Activated naive CD8-positive, alpha-beta T cell treated with anti-CD3 and anti-CD28 coated beads, Interleukin-2, amount 50 U/mL, for 24 hours (primary cell): ENCODE data around the gene PAK4.

Experiments used
- ATAC-seq: fragments of 150-1000 bp; cut with Tn5 transposase; one replicate; pipeline ENCODE4 v1.10.0; 2021
- DNase-seq: peaks from one replicate; pipeline ENCODE4 v3.0.0; 2021
- H3K27ac Mint-ChIP-seq: one replicate; pipeline ENCODE4 v1.8.0; 2021; ENCODE audit warnings: mild to moderate bottlenecking, mixed read lengths
- H3K27me3 Mint-ChIP-seq: one replicate; pipeline ENCODE4 v1.8.0; 2021; ENCODE audit warnings: mixed read lengths
- H3K36me3 Mint-ChIP-seq: one replicate; pipeline ENCODE4 v1.8.0; 2021; ENCODE audit warnings: low read depth, mixed read lengths
- H3K4me1 Mint-ChIP-seq: one replicate; pipeline ENCODE4 v1.8.0; 2021; ENCODE audit warnings: mixed read lengths
- H3K4me3 Mint-ChIP-seq: one replicate; pipeline ENCODE4 v1.8.0; 2021; ENCODE audit warnings: mild to moderate bottlenecking, moderate library complexity, mixed read lengths
- H3K9me3 Mint-ChIP-seq: one replicate; pipeline ENCODE4 v1.8.0; 2021; ENCODE audit warnings: mixed read lengths

The PAK4 gene

GRCh38 chr19:39145180-39145953 lies 19.8 kb downstream of the PAK4 start:
- DNase-seq = no peak
- no peaks in the 10 kb centered on the region for H3K9me3 Mint-ChIP-seq
- ATAC-seq = no peak
- no peak overlapping the region for H3K27ac Mint-ChIP-seq
- no peaks in the 10 kb centered on the region for H3K27me3 Mint-ChIP-seq
- H3K36me3 Mint-ChIP-seq = peaks cover 7% of the 10 kb centered on the region
- no peak overlapping the region for H3K4me3 Mint-ChIP-seq
- peaks cover 18% of the 10 kb centered on the region for H3K4me1 Mint-ChIP-seq

- Mint-ChIP-seq H3K27me3 (no peaks in the 10 kb centered on the region), H3K27ac (no peak overlapping the region), H3K4me1 (peaks cover 18% of the 10 kb centered on the region), H3K36me3 (peaks cover 7% of the 10 kb centered on the region), H3K9me3 (no peaks in the 10 kb centered on the region), H3K4me3 (no peak overlapping the region)
- DNase-seq = no peak
- ATAC-seq = no peak
These were observed 20.5 kb downstream of the PAK4 start for GRCh38 chr19:39146091-39146490.

GRCh38 chr19:39146686-39147450 lies 21.3 kb downstream of the PAK4 start:
- DNase-seq (no peak), ATAC-seq (no peak)
- no peak overlapping the region for H3K27ac Mint-ChIP-seq
- peaks cover 7% of the 10 kb centered on the region for H3K36me3 Mint-ChIP-seq
- H3K9me3 Mint-ChIP-seq = no peaks in the 10 kb centered on the region
- H3K4me3 Mint-ChIP-seq = no peak overlapping the region
- H3K4me1 Mint-ChIP-seq = peaks cover 18% of the 10 kb centered on the region
- no peaks in the 10 kb centered on the region for H3K27me3 Mint-ChIP-seq

GRCh38 chr19:39147480-39147879 lies 21.9 kb downstream of the PAK4 start:
- no peak overlapping the region for H3K4me3 Mint-ChIP-seq
- no peaks in the 10 kb centered on the region for H3K27me3 Mint-ChIP-seq
- no peak for DNase-seq
- no peak for ATAC-seq
- no peaks in the 10 kb centered on the region for H3K9me3 Mint-ChIP-seq
- H3K27ac Mint-ChIP-seq = no peak overlapping the region
- peaks cover 18% of the 10 kb centered on the region for H3K4me1 Mint-ChIP-seq
- peaks cover 7% of the 10 kb centered on the region for H3K36me3 Mint-ChIP-seq

GRCh38 chr19:39148939-39149529 lies 23.4 kb downstream of the PAK4 start:
- H3K27ac Mint-ChIP-seq = no peak overlapping the region
- peaks cover 7% of the 10 kb centered on the region for H3K36me3 Mint-ChIP-seq
- ATAC-seq = no peak
- DNase-seq = no peak
- H3K4me3 Mint-ChIP-seq = no peak overlapping the region
- H3K4me1 Mint-ChIP-seq = peaks cover 14% of the 10 kb centered on the region
- H3K27me3 Mint-ChIP-seq = no peaks in the 10 kb centered on the region
- H3K9me3 Mint-ChIP-seq = no peaks in the 10 kb centered on the region

GRCh38 chr19:39150235-39150634 lies 24.6 kb downstream of the PAK4 start:
- DNase-seq = no peak
- no peak overlapping the region for H3K27ac Mint-ChIP-seq
- no peaks in the 10 kb centered on the region for H3K9me3 Mint-ChIP-seq
- peaks cover 7% of the 10 kb centered on the region for H3K36me3 Mint-ChIP-seq
- H3K27me3 Mint-ChIP-seq = no peaks in the 10 kb centered on the region
- ATAC-seq = no peak
- no peak overlapping the region for H3K4me3 Mint-ChIP-seq
- peaks cover 8% of the 10 kb centered on the region for H3K4me1 Mint-ChIP-seq

- Mint-ChIP-seq H3K36me3 (peaks cover 7% of the 10 kb centered on the region), H3K9me3 (no peaks in the 10 kb centered on the region), H3K27me3 (no peaks in the 10 kb centered on the region), H3K4me3 (no peak overlapping the region), H3K27ac (no peak overlapping the region), H3K4me1 (peaks cover 6% of the 10 kb centered on the region)
- ATAC-seq (no peak), DNase-seq (no peak)
These were observed 25.4 kb downstream of the PAK4 start for GRCh38 chr19:39150807-39151600.

- DNase-seq (no peak), ATAC-seq (no peak)
- no peaks in the 10 kb centered on the region for H3K9me3 Mint-ChIP-seq
- no peak overlapping the region for H3K4me3 Mint-ChIP-seq
- H3K4me1 Mint-ChIP-seq = peaks cover 6% of the 10 kb centered on the region
- no peaks in the 10 kb centered on the region for H3K27me3 Mint-ChIP-seq
- peaks cover 7% of the 10 kb centered on the region for H3K36me3 Mint-ChIP-seq
- H3K27ac Mint-ChIP-seq = no peak overlapping the region
These were observed 26.5 kb downstream of the PAK4 start for GRCh38 chr19:39152066-39152465.

- Mint-ChIP-seq H3K27ac (no peak overlapping the region), H3K4me3 (no peak overlapping the region), H3K27me3 (no peaks in the 10 kb centered on the region), H3K36me3 (no peaks in the 10 kb centered on the region), H3K4me1 (peaks cover 4% of the 10 kb centered on the region), H3K9me3 (no peaks in the 10 kb centered on the region)
- no peak for ATAC-seq
- DNase-seq = no peak
These were observed 28.6 kb downstream of the PAK4 start for GRCh38 chr19:39154100-39154628.

- no peaks in the 10 kb centered on the region for H3K27me3 Mint-ChIP-seq
- H3K36me3 Mint-ChIP-seq = no peaks in the 10 kb centered on the region
- ATAC-seq (no peak), DNase-seq (no peak)
- H3K4me3 Mint-ChIP-seq = no peak overlapping the region
- no peaks in the 10 kb centered on the region for H3K9me3 Mint-ChIP-seq
- peaks cover 4% of the 10 kb centered on the region for H3K4me1 Mint-ChIP-seq
- H3K27ac Mint-ChIP-seq = no peak overlapping the region
These were observed 29.1 kb downstream of the PAK4 start for GRCh38 chr19:39154629-39155100.

GRCh38 chr19:39155114-39155700 lies 29.6 kb downstream of the PAK4 start:
- Mint-ChIP-seq H3K4me1 (peaks cover 4% of the 10 kb centered on the region), H3K4me3 (no peak overlapping the region), H3K36me3 (no peaks in the 10 kb centered on the region), H3K27me3 (no peaks in the 10 kb centered on the region), H3K27ac (no peak overlapping the region), H3K9me3 (no peaks in the 10 kb centered on the region)
- no peak for DNase-seq
- no peak for ATAC-seq

GRCh38 chr19:39155741-39156140 lies 30.2 kb downstream of the PAK4 start:
- ATAC-seq = no peak
- no peak for DNase-seq
- Mint-ChIP-seq H3K27ac (no peak overlapping the region), H3K36me3 (no peaks in the 10 kb centered on the region), H3K27me3 (no peaks in the 10 kb centered on the region), H3K4me1 (peaks cover 6% of the 10 kb centered on the region), H3K9me3 (no peaks in the 10 kb centered on the region), H3K4me3 (no peak overlapping the region)

- Mint-ChIP-seq H3K9me3 (no peaks in the 10 kb centered on the region), H3K4me1 (peaks cover 6% of the 10 kb centered on the region), H3K27ac (no peak overlapping the region), H3K27me3 (no peaks in the 10 kb centered on the region), H3K4me3 (no peak overlapping the region), H3K36me3 (no peaks in the 10 kb centered on the region)
- ATAC-seq = no peak
- DNase-seq = no peak
These were observed 31.0 kb downstream of the PAK4 start for GRCh38 chr19:39156326-39157230.
